22Rv1 (cell line): ENCODE data around the gene UNC50.

Source experiments
- CTCF ChIP-seq: fragments of 450-650 bp; IDR thresholded peaks from 2 replicates; pipeline ENCODE4 v1.5.1; 2017; ENCODE audit warnings: mild to moderate bottlenecking
- ZFX ChIP-seq: fragments of 450-650 bp; IDR thresholded peaks from 2 replicates; pipeline ENCODE4 v1.6.1; 2017; ENCODE audit warnings: antibody characterized with exemption, borderline replicate concordance

DNA sequence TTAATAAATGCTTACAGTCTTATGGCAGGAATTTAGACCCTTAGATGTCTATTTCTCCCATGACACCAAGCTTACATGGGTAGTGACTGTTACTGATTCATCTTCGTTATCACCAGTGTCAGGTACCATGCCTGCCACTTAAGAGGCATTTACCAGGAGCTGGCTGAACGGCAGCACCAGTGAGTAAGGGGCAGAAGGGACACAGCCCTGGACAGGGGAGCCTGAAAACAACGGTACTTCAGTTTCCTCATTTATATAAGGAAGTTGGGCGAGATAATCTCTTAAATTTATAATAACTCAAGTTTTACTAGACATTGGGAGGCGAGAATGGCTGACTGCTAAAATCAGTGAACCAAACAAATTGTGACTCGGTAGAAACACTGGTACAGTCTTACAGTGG is 1.3 kb upstream of the UNC50 start:
- TF ChIP-seq CTCF: no peak
- TF ChIP-seq ZFX: no peak
